Skin of body (tissue), 2 donors: ENCODE results near the gene LHX5. TPM values are rescaled to one million over a fixed set of nuclear protein-coding genes. Genes with fewer than 3 reads are reported as not detected.

Experiments
- DNase-seq: peaks from one replicate; lab custom pipeline; 2025; lab: John Stamatoyannopoulos, UW
- total RNA-seq: library from RNA; depleted of rRNA; stranded (reverse); fragments of >200 nt; gene quantifications from one replicate; pipeline ENCODE4 v1.2.3, GENCODE V29; 2014

LHX5 gene
- total RNA-seq, 1 donor from 2014 or later = not detected

DNA sequence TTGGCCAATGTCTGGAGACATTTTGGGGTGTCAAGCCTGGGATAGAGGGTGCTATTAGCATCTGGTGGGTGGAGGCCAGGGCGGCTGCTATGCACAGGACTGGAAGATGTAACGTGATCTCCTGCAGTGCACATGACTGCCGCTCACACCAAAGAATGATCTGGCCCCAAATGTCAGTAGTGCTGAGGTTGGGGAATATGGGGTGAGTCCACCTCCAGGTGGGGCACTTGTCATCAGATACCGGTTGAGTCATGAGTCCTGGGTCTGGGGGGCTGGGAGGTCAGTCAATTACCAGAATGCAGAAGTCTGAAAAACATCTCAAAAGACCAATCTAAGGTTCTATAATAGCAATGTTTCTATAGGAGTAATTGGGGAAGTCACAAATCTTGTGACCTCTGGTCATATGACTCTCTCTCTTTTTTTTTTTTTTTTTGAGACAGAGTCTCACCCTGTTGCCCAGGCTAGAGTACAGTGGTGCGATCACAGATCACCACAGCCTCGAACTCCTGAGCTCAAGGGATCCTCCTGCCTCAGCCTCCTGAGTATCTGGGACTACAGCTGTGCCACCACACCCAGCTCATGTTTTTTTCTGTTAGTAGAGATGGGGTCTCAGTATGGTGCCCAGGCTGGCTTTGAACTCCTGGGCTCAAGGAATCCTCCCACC lies 55.4 kb downstream of the LHX5 start:
- no peak for DNase-seq

DNA sequence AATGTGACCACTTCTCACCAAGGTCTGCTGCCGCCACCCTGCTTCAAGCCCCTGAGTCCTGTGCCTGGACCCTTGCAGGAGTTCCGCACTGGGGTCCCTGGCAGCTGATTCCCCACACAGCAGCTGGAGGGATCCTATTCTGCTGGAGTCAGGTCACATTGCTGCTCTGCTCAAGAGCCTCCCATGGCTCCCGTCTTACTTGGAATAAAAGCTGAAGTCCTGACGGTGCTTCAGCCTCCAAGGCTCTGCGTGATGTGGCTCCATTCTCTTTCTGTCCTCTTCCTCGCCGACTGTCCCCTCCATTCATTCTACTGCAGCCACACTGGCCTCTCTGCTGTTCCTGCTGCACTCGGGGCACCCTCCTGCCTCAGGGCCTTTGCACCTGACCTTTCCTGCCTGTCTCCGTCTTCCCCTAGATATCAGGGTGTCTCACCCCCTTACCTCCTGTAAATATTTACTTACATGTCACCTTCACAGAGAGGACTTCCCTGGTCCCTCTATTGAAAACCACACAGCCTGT lies 57.1 kb downstream of the LHX5 start:
- no peak for DNase-seq

DNA sequence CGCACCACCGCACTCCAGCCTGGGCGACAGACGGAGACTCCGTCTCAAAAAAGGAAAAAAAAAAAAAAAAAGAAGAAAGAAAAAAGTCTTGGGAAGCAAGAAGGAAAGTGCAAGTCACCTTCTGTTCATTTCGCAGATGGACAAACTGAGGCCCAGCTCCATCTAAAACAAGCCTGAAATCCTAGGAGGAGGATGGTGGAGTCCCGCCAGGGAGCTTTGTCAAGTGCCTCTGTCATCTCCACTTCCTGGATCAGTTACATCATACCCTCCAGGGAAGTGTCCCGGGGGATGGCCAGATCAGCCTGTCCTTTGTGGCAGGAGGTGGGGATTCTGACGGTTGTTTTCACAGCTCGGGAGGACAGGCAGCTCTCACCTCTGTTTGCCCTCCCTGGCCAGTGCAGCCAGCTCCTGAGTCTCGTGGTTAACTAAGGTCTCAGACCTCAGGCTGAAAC lies 58.2 kb downstream of the LHX5 start:
- no peak for DNase-seq

Other genes starting within 250 kb of the LHX5 start
- gene SLC8B1, start 136.8 kb downstream of the LHX5 start, total RNA-seq = 14.1 TPM
- 11.1 TPM for gene PLBD2, start 113.3 kb downstream of the LHX5 start, total RNA-seq
- not detected for gene SDS, start 68.0 kb downstream of the LHX5 start, total RNA-seq
- 2.6 TPM for gene SDSL, start 49.5 kb downstream of the LHX5 start, total RNA-seq